HFF-Myc (cell line): ENCODE results near the gene BTBD7.

Experiments
- DNase-seq: peaks from one replicate; pipeline ENCODE4 v3.0.0-alpha.2; 2011; ENCODE audit warnings: low read depth; ENCODE audit errors: extremely low read depth
- H3K4me3 ChIP-seq: replicated peaks from 2 replicates; pipeline ENCODE4 v1.5.1; 2011; ENCODE audit warnings: low read depth, mild to moderate bottlenecking, control low read depth, low read length
- CTCF ChIP-seq: IDR thresholded peaks from 2 replicates; pipeline ENCODE4 v1.5.1; 2012; ENCODE audit warnings: mild to moderate bottlenecking, low read depth, low read length, control low read depth; ENCODE audit errors: missing control alignments

The BTBD7 gene

GRCh38 chr14:93276031-93276716, 56.7 kb downstream of the BTBD7 start:
- no peak for DNase-seq
- no peak overlapping the region for H3K4me3 ChIP-seq

GRCh38 chr14:93274055-93274806, 58.6 kb downstream of the BTBD7 start:
- no peak for TF ChIP-seq CTCF
- no peak overlapping the region for H3K4me3 ChIP-seq
- no peak for DNase-seq

More at GRCh38 chr14:93276031-93276716, 56.7 kb downstream of the BTBD7 start:
- no peak for TF ChIP-seq CTCF

- H3K4me3 ChIP-seq: no peak overlapping the region
- DNase-seq: no peak
- TF ChIP-seq CTCF: no peak
Observed at GRCh38 chr14:93271111-93271510, 61.7 kb downstream of the BTBD7 start.

- TF ChIP-seq CTCF: no peak
- DNase-seq: no peak
- no peak overlapping the region for H3K4me3 ChIP-seq
Observed at GRCh38 chr14:93269341-93270068, 63.3 kb downstream of the BTBD7 start.

GRCh38 chr14:93268406-93268805, 64.4 kb downstream of the BTBD7 start:
- no peak for DNase-seq
- no peak for TF ChIP-seq CTCF
- no peak overlapping the region for H3K4me3 ChIP-seq

GRCh38 chr14:93267149-93267711, 65.6 kb downstream of the BTBD7 start:
- no peak for TF ChIP-seq CTCF

More at GRCh38 chr14:93267149-93267711, 65.6 kb downstream of the BTBD7 start:
- no peak for DNase-seq
- H3K4me3 ChIP-seq: no peak overlapping the region
